GM18507 (cell line): Measurements from ENCODE around the gene IBA57.
A peak's percentile ranks its signal among the peaks of the same experiment; 100 is the strongest.

Source experiments
- DNase-seq: peaks from one replicate; pipeline ENCODE4 v3.0.0; 2011; ENCODE audit warnings: low read depth; ENCODE audit not compliant: insufficient read length; ENCODE audit errors: extremely low spot score
- FAIRE-seq: peaks from 2 replicates; lab custom pipeline; 2011; peaks lifted over from hg19 to GRCh38; lab: Jason Lieb, UNC

The IBA57 gene

DNA sequence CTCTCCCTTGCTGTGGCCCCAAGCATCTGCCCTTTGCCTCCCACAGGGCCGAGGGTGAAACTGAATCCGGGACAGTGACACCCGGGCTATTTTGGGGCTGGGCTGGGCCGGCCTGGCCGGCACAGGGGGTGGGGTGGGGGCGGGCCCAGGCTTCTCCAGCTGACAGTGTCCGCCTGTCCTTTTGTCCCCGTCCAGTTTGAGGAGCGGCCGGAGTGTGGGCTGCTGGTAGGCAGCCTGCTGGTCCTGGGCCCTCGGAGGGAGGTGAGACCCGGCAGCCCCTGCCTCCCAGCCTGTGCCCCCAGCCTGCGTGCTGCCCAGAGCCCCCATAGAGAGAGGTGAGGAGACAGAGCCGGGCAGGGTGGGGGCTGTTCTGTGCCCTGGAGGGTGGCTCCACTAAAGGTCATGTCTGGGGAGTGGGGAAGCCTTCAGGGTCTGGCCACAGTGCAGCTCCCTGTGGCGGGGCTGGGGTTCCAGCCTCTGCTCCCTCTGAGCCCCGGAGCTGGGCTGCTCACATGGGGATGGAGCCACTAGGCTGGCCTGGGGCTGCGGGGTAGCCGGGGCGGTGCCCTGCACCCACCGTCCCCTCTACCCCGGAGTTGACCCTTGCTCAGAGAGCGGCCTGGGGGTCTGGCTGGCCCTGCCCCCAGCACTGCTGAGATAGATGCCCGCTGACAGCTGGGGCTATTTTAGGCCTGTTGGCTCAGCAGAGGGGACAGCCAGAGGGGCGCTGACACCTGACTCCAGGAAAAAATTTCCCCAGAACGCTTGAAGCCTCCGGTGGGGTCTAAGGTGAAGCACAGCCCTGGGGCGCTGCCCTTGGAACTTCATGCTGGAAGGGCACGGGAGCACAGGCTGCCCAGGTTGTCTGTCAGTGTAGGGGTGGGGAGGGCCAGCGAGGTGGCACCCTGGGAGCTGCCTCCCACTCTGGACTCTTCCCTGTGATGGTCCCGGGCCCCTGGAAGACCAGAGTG, 42.5 kb downstream of the IBA57 start, which contains the start of gene OBSCN:
OBSCN (plus strand) TSS at position 194 of the 971 bp plus-strand sequence. CDS start 3,740 bp downstream, outside the sequence.
- FAIRE-seq (no peak), DNase-seq (no peak)

DNA sequence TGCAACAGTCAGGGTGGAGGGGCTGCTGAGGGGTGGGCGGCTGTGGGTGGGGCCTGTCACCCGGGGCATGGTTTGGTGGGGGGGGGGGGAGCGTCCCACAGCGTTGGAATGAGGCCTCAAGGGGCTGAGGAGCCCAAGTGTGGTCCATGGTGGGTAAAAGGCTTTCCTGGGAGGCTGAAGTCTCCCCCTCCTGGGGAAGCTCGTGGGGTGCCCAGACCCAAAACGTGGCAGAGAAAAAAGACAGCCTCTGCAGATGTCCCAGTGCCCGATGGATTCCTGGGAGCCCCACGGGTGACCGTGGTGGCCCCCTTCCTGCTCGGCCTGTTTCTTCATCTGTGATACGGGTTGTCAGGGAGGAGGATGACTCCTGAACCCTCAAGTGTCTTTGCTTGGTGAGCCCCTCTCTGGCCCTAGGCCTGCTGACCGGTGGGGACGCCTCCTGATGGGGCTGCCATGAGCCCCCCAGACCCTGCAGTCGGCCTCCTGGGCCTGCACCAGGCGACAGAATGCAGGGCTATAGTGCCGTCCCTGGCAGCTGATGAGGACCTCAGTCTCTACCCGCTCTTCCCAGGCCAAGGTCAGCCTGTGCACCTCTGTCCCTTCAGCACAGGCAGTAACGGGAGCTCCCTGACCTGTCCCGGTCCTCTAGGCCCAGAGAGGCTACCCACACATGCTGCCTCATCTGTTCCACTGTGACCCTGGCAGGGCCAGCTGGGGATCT, 43.4 kb downstream of the IBA57 start:
- DNase-seq (no peak), FAIRE-seq (no peak)

DNA sequence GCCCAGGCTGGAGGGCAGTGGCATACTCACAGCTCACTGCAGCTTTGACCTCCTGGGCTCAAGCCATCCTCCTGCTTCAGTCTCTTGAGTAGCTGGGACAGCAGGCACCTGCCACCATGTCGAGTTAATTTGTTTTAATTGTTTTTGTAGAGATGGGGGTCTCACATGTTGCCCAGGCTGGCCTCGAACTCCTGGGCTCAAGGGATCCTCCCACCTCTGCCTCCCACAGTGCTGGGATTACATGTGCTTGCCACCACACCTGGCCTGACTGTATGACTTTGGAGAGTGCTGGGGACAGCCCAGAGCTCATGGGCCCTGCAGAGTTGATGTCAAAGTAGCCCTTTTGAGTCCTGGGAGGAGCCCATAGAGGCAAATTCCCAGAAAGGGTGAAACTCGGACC, 44.1 kb downstream of the IBA57 start:
- FAIRE-seq (no peak), DNase-seq (no peak)

DNA sequence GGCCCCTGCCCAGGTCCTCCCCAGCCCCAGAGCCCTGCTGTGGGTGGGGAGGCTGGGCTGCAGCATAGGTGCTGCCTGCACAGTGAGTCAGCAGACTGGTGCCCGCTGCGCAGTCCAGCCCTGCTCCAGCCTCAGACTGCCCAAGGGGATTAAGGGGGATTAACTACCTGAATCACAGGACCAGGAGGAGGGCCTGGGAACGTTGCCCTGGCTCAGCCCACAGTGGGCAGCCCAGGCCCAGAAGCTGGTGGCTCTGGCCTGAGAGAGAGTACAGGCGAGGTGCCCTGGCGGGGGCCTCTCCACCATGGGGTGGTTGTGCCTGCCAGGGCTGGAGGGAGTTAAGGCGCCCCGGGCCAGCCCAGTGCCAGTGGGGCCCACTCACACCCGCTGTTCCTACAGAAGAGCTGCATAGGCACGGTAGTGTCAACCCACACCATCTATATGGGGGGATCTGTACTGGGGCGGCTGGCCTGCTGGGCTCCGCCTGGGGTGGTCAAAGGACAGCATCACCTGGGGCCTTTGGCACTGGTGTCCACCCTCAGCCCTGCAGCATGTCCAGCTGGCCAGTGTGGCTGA, 44.6 kb downstream of the IBA57 start:
- FAIRE-seq (no peak), DNase-seq (no peak)

DNA sequence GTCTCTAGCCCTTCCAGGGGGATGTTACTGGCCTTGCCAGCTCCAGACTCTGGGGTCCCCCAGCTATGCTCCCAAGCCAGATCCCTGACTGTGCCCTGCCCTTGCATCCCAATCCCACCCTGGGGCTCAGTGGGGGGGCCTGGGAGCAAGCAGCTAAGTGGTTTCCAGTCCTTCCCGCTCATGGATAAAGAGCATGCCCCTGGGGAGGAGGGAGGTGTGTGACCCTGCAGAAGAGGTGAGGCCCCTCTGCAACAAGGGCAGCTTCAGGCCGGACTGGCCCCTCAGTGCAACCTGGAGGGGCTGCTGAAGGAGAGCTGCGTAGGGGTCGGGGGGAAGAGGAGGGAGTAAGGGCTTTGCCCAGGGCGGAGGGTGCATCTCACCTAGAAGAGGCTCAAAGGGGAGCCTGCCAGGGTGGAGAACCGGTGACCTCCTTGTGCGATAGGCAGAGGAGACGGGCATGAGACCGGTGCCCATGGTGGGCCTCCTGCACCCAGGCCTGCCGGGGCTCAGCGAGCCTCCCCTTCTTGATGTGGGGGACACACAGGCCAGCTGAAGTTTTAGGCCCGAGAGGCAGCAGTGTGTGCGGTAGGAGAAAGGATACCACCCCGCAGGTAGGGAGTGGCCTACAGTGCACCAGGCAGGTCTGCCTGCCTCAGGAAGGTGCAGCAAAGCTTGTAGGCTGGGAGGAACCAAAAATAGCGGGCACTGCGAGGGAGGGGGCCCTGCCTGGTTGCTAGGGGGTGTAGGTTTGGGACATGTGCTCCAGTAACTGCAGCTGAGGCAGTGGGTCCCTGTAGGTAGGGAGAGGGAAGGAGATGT, 45.3 kb downstream of the IBA57 start:
- no peak for DNase-seq
- FAIRE-seq, result no peak

DNA sequence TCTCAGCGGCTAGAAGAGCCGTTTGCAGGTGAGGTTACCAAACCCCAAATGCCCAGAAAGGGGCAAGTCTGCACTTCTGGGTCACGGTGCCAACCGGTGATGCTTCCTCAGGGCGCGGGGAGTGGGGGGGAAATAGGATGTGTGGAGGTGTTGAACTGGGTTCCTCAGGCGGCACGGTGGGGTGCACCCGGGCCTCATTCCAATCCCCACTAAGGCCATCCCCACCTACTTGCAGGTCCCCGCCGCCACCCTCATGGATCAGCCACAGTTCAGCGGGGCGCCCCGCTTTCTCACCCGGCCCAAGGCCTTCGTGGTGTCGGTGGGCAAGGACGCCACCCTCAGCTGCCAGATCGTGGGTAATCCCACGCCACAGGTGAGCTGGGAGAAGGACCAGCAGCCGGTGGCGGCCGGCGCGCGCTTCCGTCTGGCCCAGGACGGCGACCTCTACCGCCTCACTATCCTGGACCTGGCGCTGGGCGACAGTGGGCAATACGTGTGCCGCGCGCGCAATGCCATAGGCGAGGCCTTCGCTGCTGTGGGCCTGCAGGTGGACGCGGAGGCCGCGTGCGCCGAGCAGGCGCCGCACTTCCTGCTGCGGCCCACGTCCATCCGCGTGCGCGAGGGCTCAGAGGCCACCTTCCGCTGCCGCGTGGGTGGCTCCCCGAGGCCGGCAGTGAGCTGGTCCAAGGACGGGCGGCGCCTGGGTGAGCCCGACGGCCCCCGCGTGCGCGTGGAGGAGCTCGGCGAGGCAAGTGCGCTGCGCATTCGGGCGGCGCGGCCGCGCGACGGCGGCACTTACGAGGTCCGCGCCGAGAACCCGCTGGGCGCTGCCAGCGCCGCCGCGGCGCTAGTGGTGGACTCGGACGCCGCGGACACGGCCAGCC, 46.2 kb downstream of the IBA57 start:
- DNase-seq, result no peak
- FAIRE-seq, result no peak

DNA sequence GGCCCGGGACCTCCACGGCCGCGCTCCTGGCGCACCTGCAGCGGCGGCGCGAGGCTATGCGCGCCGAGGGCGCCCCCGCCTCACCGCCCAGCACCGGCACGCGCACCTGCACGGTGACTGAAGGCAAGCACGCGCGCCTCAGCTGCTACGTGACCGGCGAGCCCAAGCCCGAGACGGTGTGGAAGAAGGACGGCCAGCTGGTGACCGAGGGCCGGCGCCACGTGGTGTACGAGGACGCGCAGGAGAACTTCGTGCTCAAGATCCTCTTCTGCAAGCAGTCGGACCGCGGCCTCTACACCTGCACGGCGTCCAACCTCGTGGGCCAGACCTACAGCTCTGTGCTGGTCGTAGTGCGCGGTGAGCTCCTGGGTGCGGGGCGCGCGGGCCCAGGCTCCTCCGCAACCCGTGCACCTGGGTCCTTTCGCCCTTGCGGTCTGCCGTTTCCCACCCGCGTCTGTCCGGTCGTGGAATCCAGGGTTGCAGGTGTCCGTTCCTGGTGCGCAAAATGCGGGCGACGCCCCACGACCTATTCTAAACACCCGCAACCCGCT, 46.9 kb downstream of the IBA57 start:
- FAIRE-seq (no peak), DNase-seq (no peak)

DNA sequence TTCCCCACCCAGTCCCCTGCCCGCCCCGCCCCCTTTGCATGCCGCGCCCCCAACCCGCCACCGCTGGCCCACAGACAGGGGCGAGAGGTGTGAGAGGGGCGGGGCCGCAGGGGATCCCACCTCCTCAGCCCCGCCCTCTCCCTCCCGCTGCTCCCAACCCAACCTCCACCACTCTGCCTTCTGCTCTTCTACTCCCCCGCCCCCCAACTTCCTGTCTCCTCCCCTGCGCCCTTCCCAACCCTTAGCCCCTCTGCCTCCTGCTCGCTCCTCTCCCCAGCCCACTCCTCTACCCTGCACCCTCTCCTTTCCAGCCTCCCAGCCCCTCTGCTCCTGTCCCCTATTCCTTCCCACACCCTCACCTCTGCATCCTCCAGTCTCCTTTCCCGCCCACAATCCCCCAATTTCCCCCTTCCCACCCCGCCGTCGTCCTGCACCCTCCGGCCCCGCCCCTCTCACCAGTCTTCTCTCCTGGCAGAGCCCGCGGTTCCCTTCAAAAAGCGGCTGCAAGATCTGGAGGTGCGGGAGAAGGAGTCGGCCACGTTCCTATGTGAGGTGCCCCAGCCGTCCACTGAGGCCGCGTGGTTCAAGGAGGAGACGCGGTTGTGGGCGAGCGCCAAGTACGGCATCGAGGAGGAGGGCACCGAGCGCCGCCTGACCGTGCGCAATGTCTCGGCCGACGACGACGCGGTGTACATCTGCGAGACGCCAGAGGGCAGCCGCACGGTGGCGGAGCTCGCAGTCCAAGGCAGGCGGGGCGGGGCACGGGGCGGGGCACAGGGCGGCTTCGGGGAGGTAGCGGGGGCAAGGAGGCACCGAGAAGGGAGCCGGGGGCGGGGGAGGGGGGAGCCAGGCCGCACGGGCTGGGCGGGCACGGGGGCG, 47.6 kb downstream of the IBA57 start:
- FAIRE-seq (peak; percentile 77), DNase-seq (peak; percentile 74)

DNA sequence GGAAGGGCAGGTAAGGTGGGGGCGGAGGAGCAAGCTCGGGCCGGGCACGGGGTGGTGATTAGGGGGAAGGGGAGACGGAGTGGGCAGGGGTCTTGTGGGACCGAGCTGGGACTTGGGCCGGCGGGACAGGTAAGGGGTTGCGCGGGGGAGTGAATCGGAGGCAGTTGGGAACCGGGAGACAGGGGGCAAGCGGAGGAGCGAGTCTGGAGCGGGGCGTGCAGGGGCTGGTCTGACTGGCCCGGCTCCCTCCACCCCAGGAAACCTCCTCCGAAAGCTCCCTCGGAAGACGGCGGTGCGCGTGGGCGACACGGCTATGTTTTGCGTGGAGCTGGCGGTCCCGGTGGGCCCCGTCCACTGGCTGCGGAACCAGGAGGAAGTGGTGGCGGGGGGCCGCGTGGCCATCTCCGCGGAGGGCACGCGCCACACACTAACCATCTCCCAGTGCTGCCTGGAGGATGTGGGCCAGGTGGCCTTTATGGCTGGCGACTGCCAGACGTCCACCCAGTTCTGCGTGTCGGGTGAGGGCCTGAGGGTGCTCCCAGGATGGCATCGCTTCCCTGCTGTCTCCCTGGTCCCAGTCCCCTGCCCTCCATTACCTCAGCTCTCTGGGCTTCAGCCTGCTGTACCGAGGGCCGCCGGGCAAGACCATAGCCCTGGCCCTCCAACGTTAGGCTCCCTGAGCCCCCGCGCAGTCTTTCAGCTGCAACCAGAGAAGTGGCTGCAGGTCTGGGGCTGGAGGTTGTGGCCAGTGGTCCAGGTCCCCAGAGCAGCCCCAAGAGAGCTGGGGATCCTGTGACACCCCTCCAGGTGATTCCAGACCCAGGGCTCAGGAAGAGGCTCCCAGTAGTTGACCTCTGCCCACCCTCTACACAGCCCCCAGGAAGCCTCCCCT, 48.6 kb downstream of the IBA57 start:
- FAIRE-seq (no peak), DNase-seq (no peak)

DNA sequence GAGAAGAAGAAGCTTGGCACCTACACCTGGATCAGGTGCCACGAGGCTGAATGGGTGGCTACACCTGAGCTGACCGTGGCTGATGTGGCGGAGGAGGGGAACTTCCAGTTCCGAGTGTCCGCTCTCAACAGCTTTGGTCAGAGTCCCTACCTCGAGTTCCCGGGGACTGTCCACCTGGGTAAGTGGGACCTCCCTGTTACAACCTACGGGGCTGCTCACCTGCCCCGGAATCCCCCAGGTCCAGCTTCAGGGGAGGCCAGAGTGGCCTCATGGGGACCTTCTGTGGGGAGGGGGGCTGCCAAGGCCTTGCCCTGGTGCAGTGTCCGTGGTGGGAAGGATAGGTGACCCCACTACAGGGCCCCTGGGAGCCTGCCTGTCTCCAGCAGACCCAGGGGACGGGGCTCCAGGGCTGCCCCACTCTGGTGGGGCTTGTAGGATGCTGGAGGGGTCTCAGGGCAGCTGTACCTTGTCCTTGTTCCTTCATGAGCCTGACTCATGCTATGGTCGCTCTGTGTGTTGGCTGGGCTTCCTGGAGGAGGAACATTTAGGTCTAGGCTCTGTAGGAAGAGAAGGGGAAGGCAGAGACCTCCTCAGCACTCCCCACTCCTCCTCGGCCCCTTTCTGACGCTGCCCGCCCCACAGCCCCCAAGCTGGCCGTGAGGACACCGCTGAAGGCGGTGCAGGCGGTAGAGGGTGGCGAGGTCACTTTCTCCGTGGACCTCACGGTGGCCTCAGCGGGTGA, 49.5 kb downstream of the IBA57 start:
- no peak for FAIRE-seq
- DNase-seq, result no peak

DNA sequence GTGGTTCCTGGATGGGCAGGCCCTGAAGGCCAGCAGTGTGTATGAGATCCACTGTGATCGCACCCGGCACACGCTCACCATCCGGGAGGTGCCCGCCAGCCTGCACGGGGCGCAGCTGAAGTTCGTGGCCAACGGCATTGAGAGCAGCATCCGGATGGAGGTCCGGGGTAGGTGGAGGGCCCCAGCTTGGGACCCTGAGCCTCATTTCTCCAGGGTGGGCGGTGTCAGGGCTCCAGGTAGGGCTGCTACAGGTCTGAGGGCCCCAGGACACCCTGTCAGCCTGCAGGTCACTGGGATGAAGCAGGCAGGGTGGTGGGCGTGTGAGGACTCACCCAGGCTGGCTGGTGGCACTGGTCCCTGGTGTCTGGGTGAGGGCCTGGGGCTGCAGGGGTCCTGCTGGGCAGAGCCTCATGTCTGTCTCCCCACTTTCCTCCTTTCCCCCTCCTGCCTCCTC, 50.1 kb downstream of the IBA57 start:
- FAIRE-seq, result no peak
- DNase-seq, result no peak

DNA sequence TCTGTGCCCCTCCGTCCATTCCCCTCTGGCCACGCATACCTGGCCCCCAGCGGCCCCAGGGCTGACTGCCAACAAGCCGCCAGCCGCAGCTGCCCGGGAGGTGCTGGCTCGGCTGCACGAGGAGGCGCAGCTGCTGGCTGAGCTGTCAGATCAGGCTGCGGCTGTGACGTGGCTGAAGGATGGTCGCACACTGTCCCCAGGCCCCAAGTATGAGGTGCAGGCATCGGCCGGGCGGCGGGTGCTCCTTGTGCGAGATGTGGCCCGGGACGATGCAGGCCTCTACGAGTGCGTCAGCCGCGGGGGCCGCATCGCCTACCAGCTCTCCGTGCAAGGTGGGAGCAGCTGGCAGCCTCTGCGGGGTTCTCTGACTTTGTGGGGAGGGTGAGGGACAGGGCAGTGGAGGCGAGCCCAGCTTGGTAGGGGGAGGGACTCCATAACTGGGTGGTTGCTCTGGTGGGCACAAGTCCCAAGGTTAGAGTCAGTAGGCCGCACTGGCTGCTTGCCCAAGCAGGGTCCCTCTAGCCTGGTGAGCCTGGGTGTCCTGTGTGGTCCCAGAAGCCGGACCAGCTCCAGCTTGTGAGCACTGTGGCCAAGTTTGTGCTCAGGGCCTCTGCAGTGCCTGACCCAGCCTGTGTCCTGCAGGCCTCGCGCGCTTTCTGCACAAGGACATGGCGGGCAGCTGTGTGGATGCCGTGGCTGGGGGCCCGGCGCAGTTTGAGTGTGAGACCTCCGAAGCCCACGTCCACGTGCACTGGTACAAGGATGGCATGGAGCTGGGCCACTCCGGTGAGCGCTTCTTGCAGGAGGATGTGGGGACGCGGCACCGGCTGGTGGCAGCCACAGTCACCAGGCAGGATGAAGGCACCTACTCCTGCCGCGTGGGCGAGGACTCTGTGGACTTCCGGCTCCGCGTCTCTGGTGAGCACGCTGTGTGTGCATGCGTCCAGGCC, 51.0 kb downstream of the IBA57 start:
- DNase-seq (no peak), FAIRE-seq (no peak)

DNA sequence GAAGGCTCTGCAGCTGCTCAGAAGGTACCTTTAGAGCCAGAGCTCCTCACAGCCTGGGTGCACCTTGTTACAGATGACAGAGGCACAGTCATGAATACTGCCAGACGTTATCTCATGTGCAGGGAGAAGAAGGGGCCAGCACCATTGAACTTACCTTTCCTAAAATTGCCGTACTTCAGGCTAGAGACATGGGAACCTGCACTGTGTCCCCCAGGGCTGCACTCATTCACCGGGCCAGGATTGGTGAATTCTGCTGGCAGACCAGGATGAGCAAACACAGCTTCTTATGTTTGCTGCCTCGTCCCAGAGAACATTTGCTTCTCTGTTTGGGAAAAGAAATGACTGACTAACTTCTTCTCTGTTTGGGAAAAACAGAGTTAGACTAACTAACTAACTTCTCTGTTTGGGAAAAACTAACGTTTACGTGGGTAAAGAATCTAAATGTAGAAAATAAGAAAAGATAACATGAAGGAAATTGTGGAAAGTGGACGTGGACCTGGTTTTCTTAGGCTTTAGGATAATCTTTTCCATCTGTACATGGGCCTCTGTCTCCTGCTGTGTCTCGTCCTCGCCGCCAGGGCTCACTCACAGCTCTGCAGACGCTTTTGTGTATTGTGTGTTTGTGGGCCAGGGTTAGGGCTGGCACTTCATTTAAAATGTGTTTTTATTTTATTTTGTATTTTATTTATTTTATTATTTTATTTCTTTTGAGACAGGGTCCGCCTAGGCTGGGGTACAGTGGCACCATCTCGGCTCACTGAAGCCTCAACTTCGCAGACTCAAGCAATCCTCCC, 52.1 kb downstream of the IBA57 start:
- FAIRE-seq (no peak), DNase-seq (no peak)
